ENCODE measurements around the gene UAP1.
A peak's percentile ranks its signal among the peaks of the same experiment; 100 is the strongest.

The UAP1 gene

GRCh38 chr1:162561616-162562469 lies at the start of gene UAP1:
Gene UAP1, plus strand, starts transcription at chr1:162561722. Its CDS starts 4,347 bp downstream, at chr1:162566069.
- DNase-seq (ENCODE audit: low spot score) = peak; percentile 19

GRCh38 chr1:162527314-162527713 lies 34.2 kb upstream of the UAP1 start:
- DNase-seq (ENCODE audit: low spot score) = no peak

GRCh38 chr1:162530307-162530987 lies 31.1 kb upstream of the UAP1 start:
- DNase-seq (ENCODE audit: low spot score) = no peak

- DNase-seq (ENCODE audit: low spot score) = no peak
Measured at GRCh38 chr1:162530988-162531319, 30.6 kb upstream of the UAP1 start.

GRCh38 chr1:162535501-162535900 lies 26.0 kb upstream of the UAP1 start:
- DNase-seq (ENCODE audit: low spot score) = no peak

GRCh38 chr1:162536511-162536910 lies 25.0 kb upstream of the UAP1 start:
- DNase-seq (ENCODE audit: low spot score) = no peak

- no peak for DNase-seq (ENCODE audit: low spot score)
Measured at GRCh38 chr1:162537216-162537615, 24.3 kb upstream of the UAP1 start.

GRCh38 chr1:162538815-162539431 lies 22.6 kb upstream of the UAP1 start:
- peak; percentile 28 for DNase-seq (ENCODE audit: low spot score)

GRCh38 chr1:162541619-162542141 lies 19.8 kb upstream of the UAP1 start:
- peak; percentile 17 for DNase-seq (ENCODE audit: low spot score)

- no peak for DNase-seq (ENCODE audit: low spot score)
Measured at GRCh38 chr1:162543228-162543627, 18.3 kb upstream of the UAP1 start.

- DNase-seq (ENCODE audit: low spot score) = no peak
Measured at GRCh38 chr1:162548170-162548569, 13.4 kb upstream of the UAP1 start.

GRCh38 chr1:162549001-162549400 lies 12.5 kb upstream of the UAP1 start:
- DNase-seq (ENCODE audit: low spot score) = no peak

GRCh38 chr1:162550925-162551324 lies 10.6 kb upstream of the UAP1 start:
- DNase-seq (ENCODE audit: low spot score) = no peak

- DNase-seq (ENCODE audit: low spot score) = no peak
Measured at GRCh38 chr1:162551969-162552683, 9.4 kb upstream of the UAP1 start.

GRCh38 chr1:162552684-162553252 lies 8.8 kb upstream of the UAP1 start:
- DNase-seq (ENCODE audit: low spot score) = no peak

GRCh38 chr1:162554258-162554657 lies 7.3 kb upstream of the UAP1 start:
- DNase-seq (ENCODE audit: low spot score) = no peak

- DNase-seq (ENCODE audit: low spot score) = no peak
Measured at GRCh38 chr1:162557536-162557935, 4.0 kb upstream of the UAP1 start.

- DNase-seq (ENCODE audit: low spot score) = no peak
Measured at GRCh38 chr1:162560303-162561036, 1.1 kb upstream of the UAP1 start.

- DNase-seq (ENCODE audit: low spot score) = peak; percentile 96
Measured at GRCh38 chr1:162561037-162561615, 396 bp upstream of the UAP1 start.

GRCh38 chr1:162562470-162562828 lies 927 bp downstream of the UAP1 start:
- DNase-seq (ENCODE audit: low spot score) = peak; percentile 20

- no peak for DNase-seq (ENCODE audit: low spot score)
Measured at GRCh38 chr1:162564762-162565218, 3.3 kb downstream of the UAP1 start.

All from LoVo (cell line).